Gastrocnemius medialis (tissue), 4 donors: Measurements from ENCODE around the gene MAFB.

Experiments
- POLR2A ChIP-seq, 2 donors: fragments of 450-650 bp; IDR thresholded peaks; one replicate each; pipeline ENCODE4 v1.6.1; 2017; ENCODE audit warnings: antibody characterized with exemption in 2 of 2, mild to moderate bottlenecking in 2 of 2, moderate library complexity in 2 of 2
- TF ChIP-seq, protein P1 (sequence below), 5 experiments: fragments of 450-650 bp in 3 of 5; fragments of 200-600 bp in 2 of 5; sonication (generic) in 2 of 5; IDR thresholded peaks in 4 of 5; conservative IDR thresholded peaks in 1 of 5; 1 replicate in 4 of 5; 2 replicates in 1 of 5; pipeline ENCODE4 v1.5.1; 2016 to 2019; ENCODE audit warnings: antibody characterized with exemption in 5 of 5, mild to moderate bottlenecking in 3 of 5, moderate library complexity in 3 of 5

DNA sequence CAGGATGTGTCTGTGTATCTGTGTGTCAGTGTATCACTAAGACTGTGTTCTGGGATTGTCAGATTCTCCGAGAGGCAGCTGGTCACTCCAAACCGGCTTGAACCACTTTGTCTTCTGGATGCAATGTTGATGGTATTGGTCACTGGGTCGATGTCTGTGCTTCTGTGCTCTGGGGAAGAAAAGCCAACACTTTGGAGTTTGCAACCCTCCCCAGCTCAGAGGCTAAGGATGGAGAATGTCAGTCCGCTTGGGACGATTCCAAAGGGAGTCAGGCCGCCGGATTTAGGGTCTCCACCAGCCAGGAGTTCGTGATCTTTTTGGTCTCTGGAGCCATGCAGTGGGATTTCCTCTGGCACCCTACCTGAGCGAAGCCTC is 5.2 kb downstream of the MAFB start:
- no peak for TF ChIP-seq POLR2A (IDR thresholded peaks at IDR 0.05)
- TF ChIP-seq, protein P1, sequence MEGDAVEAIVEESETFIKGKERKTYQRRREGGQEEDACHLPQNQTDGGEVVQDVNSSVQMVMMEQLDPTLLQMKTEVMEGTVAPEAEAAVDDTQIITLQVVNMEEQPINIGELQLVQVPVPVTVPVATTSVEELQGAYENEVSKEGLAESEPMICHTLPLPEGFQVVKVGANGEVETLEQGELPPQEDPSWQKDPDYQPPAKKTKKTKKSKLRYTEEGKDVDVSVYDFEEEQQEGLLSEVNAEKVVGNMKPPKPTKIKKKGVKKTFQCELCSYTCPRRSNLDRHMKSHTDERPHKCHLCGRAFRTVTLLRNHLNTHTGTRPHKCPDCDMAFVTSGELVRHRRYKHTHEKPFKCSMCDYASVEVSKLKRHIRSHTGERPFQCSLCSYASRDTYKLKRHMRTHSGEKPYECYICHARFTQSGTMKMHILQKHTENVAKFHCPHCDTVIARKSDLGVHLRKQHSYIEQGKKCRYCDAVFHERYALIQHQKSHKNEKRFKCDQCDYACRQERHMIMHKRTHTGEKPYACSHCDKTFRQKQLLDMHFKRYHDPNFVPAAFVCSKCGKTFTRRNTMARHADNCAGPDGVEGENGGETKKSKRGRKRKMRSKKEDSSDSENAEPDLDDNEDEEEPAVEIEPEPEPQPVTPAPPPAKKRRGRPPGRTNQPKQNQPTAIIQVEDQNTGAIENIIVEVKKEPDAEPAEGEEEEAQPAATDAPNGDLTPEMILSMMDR (IDR thresholded peaks at IDR 0.05 in 4 of 5, conservative IDR thresholded peaks at IDR 0.05 in 1 of 5), result no peak
